Stomach (tissue), 4 donors: ENCODE results near the gene OTUD5.

Experiments used
- CTCF ChIP-seq, 7 experiments: fragments of 450-650 bp in 4 of 7; fragments of 200-600 bp in 3 of 7; sonication (generic) in 3 of 7; IDR thresholded peaks; one replicate each; pipeline ENCODE4 v1.5.1; 2016 to 2019; ENCODE audit warnings: antibody characterized with exemption in 7 of 7, control low read depth in 2 of 7, mild to moderate bottlenecking in 1 of 7
- EP300 ChIP-seq: sonication (generic); formaldehyde crosslinking; IDR thresholded peaks from one replicate; pipeline ENCODE4 v1.6.1; 2017; ENCODE audit warnings: antibody characterized with exemption

GRCh38 chrX:48974033-48974432, 16.6 kb upstream of the OTUD5 start:
- TF ChIP-seq CTCF (IDR thresholded peaks at IDR 0.05) (no peak), EP300 (no peak)
